ENCODE results near the gene HSPB7. TPM values are rescaled to one million over a fixed set of nuclear protein-coding genes. Genes with fewer than 3 reads are reported as not detected.
"Not testable (repeated sequence)": the region's sequence is repeated elsewhere in the genome, so short reads cannot be mapped to it uniquely, and the experiment has no call there.

HSPB7 gene
- total RNA-seq, 1 donor from 2014 or later, result 10.7 TPM

DNA sequence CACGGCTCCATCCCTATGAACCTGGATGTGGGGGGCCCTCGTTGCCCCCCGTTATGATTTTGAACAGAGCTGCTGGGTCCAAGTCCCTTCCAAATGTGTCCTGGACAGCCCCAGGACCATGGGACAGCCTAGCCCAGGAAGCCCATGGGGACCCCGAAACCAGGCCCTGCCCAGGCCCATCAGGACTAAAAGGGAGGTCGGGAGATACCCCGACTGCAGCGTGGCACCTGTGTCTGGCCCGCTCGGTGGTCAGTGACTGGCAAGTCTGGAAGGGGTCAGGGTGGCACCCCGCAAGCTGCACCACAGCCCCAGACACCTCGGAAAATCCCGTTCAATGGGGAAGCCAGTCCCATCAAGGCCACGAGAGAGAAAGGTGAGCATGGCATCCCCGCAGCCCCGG, 24.2 kb downstream of the HSPB7 start:
- ATAC-seq (no peak), DNase-seq (ENCODE audit: low spot score) (no peak)
- intact Hi-C loops (cut with DNase I), result loop anchor here (10.0 kb wide), 1 partner anchor 179 kb away; no protein-coding TSS in a partner anchor

DNA sequence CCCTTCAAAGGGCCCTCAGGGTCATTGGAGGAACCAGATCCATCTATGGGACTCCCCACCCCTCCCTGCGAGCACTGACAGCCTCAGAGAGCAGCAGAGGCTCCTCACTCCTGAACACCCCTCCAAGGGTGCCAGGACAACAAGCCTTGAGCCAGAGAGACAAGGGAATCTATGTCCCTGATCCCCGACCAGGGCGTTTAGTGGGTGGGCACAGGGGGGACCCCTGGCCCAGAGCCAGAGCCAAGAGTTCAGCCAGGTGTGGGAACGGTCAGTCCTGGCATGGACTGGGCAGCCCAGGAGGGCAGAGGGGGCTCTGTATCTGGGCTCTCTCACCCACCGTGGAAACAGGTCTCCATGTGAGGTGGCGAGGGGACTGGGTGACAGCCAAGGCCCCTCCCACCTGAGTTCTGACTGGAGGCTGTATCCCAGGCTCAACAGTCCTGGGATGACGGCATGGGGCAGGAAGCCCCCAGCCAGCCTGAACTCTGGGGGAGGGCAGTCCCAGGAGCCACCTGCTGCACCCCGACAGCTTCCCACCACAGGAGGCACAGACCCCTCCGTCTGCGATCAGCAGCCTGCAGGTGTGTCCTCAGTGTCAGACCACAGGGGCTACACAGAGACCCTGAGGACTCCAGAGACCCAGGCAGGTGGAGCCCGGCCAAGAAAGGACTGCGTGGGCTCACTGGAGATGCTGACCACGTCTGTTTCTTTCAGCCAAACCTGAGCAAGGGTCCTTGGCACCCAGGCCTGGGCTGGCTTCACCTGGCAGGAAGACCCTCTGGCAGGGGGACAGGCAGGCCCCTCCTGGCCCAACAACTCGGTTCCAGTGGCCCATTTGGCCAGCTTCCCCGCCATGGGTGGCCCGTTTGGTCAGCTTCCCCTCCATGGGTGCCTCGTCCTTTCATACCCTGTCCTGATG, 25.0 kb downstream of the HSPB7 start:
- intact Hi-C loops (cut with DNase I), result loop anchor here (10.0 kb wide), 1 partner anchor 178 kb away; no protein-coding TSS in a partner anchor

DNA sequence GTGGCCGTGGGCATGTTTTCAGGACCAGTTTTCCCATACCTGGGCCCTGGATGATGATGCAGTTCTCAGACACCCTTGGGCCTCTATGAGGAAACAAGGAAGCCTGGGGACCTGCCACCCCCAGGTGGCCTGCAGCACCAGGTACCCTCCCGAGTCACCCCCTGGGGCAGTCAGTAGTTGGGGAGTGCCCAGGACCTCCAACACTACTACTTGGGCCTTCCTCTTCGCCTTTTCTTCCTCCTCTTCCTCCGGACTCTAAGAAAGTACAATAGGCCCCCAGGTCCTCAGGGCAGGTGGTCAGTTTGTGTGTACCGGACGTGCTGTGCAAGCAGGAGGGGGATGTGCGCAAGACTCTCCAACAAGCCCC, 25.7 kb downstream of the HSPB7 start:
- intact Hi-C loops (cut with DNase I), result loop anchor here (10.0 kb wide), 1 partner anchor 177 kb away; no protein-coding TSS in a partner anchor
- ATAC-seq (no peak), DNase-seq (ENCODE audit: low spot score) (no peak)

More for the DNA sequence above, 25.0 kb downstream of the HSPB7 start:
- DNase-seq (ENCODE audit: low spot score) (no peak), ATAC-seq (no peak)

DNA sequence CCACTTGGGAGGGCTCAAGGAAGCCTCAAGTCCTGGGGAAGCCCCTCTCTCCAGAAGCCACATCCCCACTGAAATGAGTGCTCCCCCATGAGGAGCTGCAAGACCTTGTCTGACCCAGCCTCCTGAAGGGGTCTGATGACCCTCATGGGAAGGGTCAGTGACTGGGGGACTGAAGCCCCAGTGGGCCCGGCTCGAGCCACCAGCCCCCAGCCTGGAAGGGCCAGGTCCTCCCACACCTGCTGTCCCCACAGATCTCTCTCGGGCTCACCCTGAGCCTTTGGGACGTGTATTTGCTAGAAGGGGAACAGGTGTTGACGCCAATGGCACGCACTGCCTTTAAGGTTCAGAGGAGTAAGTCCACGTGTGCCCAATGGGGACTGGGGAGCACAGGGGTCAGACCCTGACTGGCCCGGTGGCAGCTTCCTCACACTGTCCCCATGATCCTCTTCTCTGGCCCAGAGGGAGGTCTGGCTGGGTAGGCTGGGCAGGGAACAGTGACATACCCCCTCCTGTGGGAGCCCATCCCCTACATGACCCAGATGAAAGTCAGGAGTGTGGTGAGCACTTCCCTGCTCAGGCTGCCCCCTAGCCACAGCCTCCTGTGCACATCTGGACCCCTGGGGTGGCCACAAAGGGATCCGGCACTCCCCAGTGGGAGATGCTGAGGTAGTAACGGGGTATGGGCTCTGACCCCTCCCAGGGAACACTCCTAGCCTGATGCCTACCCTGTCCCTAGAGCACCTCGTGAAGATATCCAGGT, 26.2 kb downstream of the HSPB7 start:
- DNase-seq (ENCODE audit: low spot score), result no peak
- intact Hi-C loops (cut with DNase I), result loop anchor here (10.0 kb wide), 1 partner anchor 177 kb away; no protein-coding TSS in a partner anchor

DNA sequence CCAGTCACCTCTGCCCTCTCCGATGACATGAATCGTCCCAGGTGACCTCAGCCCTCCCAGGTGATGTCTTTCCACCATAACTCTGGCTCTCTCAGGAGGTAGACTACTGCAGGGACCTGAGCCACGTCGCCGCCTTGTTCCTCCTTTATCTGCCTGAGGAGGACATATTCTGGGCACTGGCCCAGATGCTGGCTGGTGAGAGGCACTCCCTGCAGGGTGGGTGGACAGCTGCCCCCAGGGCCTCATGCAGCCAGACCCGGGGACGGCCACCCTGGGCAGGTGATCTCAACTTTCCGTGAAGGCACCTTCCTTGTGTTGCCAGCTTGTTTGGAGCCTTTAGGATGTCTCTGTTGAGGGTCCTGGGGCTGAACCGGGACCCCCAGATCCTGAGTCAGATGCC, 28.1 kb downstream of the HSPB7 start:
- intact Hi-C loops (cut with DNase I), result loop anchor here (10.0 kb wide), 1 partner anchor 175 kb away; no protein-coding TSS in a partner anchor
- ATAC-seq, result no peak
- no peak for DNase-seq (ENCODE audit: low spot score)

More for the DNA sequence above, 26.2 kb downstream of the HSPB7 start:
- no peak for ATAC-seq

DNA sequence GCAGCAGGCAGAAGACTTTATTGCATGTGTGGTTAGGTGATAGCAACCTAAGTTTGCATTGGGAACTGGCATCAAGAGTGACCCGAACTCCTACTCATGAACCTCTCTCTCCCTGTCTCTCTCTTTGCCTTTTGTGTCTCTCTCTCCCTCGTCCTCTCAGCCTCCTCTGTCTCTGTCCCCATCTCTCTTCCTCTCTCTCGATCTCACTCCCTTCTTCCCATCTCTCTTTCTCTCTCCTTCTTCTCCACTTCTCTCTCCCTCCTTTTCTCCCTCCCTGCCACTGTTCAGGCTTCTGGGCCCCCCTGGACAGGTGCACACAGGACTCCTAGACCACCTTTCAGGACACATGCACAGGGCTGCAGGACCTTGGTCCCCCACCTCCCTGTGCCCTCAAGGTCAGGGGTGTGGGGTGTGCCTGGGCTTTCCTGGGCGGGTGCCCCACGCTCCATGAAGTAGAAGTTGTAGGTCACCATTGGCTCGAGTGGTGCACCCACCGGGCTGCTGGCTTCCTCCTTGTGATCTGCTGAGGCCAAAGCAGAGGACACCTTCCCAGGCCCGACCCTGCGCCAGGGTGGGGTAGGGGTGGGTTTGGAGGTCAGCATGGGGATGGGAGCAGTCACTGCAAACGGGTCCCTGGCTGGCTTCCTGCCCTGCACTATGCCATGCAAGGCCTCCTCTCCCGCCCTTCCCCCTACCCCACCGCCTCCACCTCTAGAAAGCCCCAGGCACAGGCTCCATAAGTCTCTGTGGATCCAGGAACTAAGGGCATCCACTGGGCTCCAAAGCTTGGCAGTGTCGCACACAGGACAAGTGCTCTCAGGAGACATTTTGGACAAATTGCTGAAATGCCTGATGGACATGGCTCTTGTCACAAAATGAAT, 28.7 kb downstream of the HSPB7 start:
- ATAC-seq, result no peak
- intact Hi-C loops (cut with DNase I), result no loop called here
- no peak for DNase-seq (ENCODE audit: low spot score)

DNA sequence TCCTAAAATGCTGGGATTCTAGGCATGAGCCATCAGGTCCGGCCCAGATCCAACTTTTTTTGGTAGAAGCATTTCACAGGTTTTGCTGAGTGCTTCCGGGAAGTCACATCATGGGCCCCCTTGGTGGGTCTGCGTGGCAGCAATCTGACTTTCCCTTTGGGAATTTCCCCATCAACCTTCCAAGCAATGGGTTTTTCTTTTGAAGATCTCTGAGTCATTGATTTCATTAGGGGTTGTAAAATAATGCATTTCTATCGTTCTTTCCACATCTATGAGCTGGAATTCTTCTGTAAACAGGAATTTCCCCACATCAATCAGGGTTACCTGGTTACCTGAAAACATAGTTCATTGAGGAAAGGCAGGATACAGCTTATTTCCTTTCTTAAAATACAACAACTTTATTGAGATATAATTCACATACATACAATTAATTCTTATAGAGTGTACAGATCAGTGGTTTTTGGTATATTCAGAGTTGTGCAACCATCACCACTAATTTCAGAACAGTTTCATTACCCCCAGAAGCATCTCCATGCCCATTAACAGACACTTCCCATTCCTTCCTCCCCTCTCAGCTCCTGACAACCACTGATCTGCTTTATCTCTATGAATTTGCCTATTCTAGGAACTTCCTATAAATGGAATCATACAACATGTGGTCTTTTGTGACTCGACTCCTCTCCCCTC, 32.1 kb downstream of the HSPB7 start:
- no peak for ATAC-seq
- DNase-seq (ENCODE audit: low spot score), result no peak
- intact Hi-C loops (cut with DNase I), result no loop called here

DNA sequence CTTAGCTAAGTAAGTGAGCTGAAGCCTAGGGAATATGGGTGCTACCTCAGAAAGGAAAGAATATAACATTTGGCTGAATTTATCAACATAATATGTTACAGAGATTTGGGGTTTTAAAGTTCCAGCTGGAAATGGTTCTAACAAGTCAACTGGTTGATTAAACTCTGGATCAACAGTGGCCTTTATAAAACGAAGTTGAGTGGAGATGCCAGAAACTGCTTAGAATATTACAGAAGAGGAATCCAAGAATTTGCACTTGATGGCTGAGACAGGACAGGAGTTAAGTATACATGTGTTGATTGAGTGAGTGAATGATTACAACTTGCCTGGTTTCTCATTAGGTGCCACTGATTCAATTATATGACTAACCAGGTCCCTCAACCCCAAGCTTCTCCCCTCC, 34.6 kb downstream of the HSPB7 start:
- peak; percentile 54 for ATAC-seq
- intact Hi-C loops (cut with DNase I), result no loop called here
- DNase-seq (ENCODE audit: low spot score), result no peak

DNA sequence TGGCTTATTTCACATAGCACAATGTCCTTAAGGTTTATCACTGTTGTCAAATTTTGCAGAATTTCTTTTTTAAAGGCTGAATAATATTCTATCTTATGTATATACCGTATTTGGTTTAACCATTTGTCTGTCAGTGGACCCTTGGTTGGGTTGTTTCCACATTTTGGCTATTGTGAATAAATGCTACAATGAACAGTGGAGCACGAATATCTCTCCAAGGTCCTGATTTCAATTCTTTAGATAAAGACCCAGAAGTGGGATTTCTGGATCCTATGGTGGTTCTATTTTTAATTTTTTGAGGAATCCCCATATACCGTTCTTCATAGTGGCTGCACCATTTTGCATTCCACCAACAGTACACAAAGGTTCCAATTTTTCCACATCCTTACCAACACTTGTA, 36.2 kb downstream of the HSPB7 start:
- no peak for ATAC-seq
- DNase-seq (ENCODE audit: low spot score), result no peak
- intact Hi-C loops (cut with DNase I), result no loop called here

DNA sequence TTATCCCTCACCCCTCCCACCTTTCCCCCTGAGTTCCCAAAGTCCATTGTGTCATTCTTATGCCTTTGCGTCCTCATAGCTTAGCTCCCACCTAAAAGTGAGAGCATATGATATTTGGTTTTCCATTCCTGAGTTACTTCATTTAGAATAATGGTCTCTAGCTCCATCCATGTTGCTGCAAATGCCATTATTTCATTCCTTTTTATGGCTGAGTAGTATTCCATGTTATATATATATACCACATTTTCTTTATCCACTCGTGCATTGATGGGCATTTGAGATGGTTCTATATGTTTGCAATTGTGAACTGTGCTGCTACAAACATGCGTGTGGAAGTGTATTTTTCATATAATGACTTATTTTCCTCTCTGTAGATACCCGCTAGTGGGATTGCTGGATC, 39.9 kb downstream of the HSPB7 start:
- intact Hi-C loops (cut with DNase I); ATAC-seq; DNase-seq (ENCODE audit: low spot score): not testable (repeated sequence)

DNA sequence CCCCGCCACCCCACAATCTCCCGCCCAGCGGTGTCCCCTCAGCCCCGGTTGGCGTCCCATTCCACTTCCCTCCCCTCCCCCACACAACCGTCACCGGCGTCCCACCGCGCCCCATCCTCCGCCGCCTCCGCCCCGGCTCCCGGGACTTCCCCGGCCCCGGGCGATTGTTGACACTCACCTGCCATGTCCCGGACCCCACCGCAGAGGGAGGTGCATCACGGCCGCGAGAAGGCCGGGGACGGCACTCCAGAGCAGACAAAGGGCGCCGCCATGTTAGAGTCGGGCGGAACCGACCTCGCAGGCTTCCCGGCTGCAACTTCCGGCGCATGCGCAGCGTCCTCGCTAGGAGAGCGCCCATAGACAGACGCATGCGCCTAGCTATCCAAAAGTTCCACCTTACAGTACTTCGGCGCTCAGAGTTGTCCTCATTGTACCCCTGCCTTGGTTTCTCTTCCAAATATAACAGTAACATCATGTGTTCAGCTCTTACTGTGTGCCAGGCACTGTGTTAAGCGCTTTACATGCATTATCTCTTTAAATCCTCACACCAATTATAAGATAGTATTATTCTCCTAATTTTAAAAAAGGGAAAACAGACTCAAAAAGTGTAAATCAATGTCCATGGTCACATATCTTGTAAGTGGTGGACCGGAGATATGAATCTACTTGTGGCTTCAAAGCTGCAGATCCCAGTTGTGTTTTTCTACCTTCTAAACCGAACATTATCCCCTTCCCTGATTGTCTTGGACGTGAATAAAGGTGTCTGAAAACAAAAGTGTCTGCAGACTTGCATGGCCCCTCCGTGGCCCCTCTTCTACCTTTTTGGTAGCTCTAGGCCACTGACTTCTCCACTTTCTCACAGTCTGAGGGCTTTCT, 41.8 kb downstream of the HSPB7 start, which contains the start of gene ZBTB17:
ZBTB17 (minus strand) TSS at position 297 of the 876 bp plus-strand sequence. CDS start 27,606 bp downstream, outside the sequence.
- intact Hi-C loops (cut with DNase I), result no loop called here
- peak; percentile 97 for DNase-seq (ENCODE audit: low spot score)

DNA sequence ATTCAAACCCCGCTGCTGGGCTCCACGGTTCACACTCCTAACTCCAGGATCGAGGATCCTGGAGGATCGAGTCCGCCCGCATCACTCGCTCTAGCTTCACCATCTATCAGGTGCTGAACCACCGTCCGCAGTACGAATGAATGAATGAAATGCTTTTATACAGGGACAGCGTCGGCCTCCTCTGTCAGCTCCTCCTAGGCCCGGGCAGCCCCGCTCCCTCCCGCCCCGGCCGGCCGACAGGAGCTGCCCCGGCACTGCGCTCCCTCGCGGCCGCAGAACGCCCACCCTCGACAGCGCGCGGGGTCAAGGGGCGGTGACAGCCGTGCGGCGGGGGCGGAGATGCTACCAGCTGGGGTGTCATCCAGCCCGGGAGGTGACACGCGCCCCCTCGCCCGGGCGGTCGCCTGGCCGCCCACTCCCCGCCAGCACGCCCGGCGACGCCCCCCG, 42.5 kb downstream of the HSPB7 start:
- ATAC-seq, result peak; percentile 29
- no peak for DNase-seq (ENCODE audit: low spot score)
- intact Hi-C loops (cut with DNase I), result no loop called here

More for the DNA sequence above, 41.8 kb downstream of the HSPB7 start, which contains the start of gene ZBTB17:
- ATAC-seq, result peak; percentile 99

DNA sequence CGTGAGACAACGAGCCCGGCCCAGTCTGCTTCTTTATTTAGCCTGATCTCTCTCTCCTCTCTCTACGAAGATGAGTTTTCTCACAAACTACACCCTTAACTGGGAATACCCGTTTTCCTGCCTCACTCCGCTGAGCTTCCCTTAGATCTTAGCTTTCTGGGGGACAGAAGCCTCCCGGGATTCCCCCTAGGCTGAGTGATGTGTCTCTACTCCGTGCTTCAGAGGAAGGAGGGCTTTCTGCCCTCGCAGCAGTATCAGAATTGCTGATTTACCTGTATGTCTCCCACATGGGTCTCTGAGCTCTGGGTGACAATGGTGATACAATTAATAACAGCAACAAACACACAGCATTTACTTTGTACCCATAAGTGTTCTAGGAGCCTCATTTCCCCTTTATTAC, 43.0 kb downstream of the HSPB7 start:
- no peak for ATAC-seq
- intact Hi-C loops (cut with DNase I), result no loop called here
- no peak for DNase-seq (ENCODE audit: low spot score)

DNA sequence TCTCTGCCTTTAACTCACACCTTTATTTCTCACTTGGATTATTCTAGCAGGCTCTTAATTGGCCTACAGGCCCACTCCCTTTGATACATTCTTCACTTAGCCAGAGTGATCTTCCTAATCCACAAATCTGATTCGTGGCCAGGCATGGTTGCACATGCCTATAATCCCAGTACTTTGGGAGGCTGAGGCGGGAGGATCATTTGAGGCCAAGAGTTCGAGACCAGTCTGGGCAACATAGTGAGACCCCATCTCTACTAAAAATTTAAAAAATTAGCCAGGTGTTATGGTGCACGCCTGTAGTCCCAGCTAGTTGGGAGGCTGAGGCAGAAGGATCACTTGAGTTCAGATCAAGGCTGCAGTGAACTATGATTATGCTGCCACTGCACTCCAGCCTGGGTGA, 44.1 kb downstream of the HSPB7 start:
- ATAC-seq, result no peak
- DNase-seq (ENCODE audit: low spot score), result no peak
- intact Hi-C loops (cut with DNase I), result no loop called here

DNA sequence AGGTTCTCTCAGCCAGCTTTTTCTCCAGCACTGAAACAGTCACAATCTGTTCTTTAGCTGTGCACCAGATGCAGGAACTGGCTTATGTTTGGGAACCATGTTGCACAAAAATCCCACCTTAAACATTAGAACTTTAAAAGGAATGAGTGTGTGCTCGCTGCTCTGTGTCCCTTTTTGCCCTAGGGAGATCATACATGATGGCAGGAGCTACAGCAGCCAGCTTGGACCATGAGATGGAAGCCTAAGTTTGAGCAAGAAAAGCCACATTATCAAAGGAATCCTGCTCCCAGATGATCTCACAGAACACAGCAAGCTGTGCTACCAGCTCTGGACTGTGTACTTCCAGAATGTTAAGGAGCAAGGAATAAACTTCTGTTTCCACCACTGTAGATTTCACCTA, 45.4 kb downstream of the HSPB7 start:
- DNase-seq (ENCODE audit: low spot score) (no peak), ATAC-seq (no peak)
- intact Hi-C loops (cut with DNase I), result no loop called here

DNA sequence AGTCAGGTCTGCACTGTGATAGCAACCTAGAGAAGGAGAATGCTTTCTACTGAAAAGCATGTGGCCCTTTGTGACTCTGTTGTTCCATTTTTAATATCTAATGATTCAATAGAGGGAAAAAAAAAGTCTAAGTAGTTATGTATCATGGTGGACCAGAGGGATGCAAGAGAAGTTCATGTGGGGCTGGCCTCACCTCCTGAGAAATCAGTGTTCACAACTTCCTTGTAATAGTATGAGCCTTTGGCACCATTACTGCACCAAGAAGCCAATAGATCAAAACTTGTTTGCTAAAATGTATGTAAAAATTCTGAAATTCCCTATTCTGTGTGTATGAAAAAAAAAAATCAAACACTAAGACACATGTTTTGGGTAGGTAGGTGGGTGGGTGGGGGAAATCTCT, 46.9 kb downstream of the HSPB7 start:
- no peak for DNase-seq (ENCODE audit: low spot score)
- intact Hi-C loops (cut with DNase I), result no loop called here
- ATAC-seq, result no peak

DNA sequence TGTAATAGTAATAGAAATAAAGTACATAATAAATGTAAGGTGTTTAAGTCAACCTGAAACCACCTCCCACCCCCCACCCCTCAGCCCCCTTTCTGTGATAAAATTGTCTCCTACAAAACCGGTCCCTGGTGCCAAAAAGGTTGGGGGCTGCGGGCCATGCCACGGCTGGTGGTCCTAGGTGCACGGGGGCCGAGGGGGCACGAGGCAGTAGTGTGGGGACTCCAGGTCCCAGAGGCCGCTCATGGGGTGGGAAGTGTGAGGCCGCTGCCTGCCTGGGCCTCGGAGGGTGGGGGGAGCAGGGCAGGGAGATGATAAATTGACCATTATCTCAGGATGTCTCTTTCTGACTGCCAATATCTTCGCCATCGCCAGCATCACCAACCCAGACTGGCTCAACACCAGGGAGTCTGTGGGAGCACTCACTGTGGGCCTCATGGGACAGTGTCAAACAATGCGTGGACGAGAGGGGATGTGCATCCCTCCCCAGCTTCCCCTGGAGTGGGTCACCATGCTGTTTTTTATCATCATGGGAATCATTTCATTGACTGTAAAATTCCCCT, 48.4 kb downstream of the HSPB7 start:
- DNase-seq (ENCODE audit: low spot score) (no peak), ATAC-seq (no peak)
- intact Hi-C loops (cut with DNase I), result no loop called here

All from sciatic nerve (tissue), 2 donors.